GM23248 (cell line): Measurements from ENCODE around the gene KCND2.

Experiments used
- EZH2 ChIP-seq: fragments of 200-600 bp; sonication (generic); IDR thresholded peaks from 2 replicates; pipeline ENCODE4 v1.6.1; 2018; ENCODE audit warnings: antibody characterized with exemption, mild to moderate bottlenecking; ENCODE audit not compliant: insufficient read depth, poor library complexity, severe bottlenecking
- EZH2phosphoT487 ChIP-seq: fragments of 200-600 bp; sonication (generic); IDR thresholded peaks from 2 replicates; pipeline ENCODE4 v1.6.1; 2018; ENCODE audit warnings: antibody characterized with exemption, moderate library complexity, mild to moderate bottlenecking, low read depth; ENCODE audit not compliant: insufficient read depth

DNA sequence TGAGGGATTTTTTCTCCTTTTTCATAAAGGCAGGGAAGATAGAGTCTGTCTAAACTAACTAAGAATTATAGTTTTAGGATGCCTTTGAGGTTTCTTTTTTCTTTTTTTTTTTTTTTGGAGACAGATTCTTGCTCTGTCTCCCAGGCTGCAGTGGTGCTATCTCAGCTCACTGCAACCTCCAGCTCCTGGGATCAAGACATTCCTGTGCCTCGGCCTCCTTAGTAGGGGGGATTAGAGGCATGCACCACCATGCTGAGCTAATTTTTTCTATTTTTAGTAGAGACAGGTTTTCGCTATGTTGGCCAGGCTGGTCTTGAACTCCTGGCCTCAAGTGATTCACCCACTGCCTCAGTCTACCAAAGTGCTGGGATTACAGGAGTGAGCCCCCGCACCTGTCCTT lies 239.7 kb downstream of the KCND2 start:
- TF ChIP-seq EZH2, result no peak
- no peak for TF ChIP-seq EZH2phosphoT487
